Measurements from ENCODE around the gene ADRB2.

Gene ADRB2

GRCh38 chr5:148829248-148829594 lies 2.8 kb downstream of the ADRB2 start:
- Histone ChIP-seq H2AFZ (ENCODE audit: low read depth, low read length, severe bottlenecking) (no peak overlapping the region), H3K9ac (ENCODE audit: low read length) (no peak overlapping the region), H3K27me3 (ENCODE audit: low read length) (no peaks in the 10 kb centered on the region), H3K9me2 (replicated peaks; ENCODE audit: insufficient read depth, low read length) (no peaks in the 10 kb centered on the region), H3K79me2 (ENCODE audit: insufficient read depth, low read length) (no peaks in the 10 kb centered on the region), H3K4me3 (ENCODE audit: insufficient read depth, low read length, poor library complexity, severe bottlenecking) (no peak overlapping the region), H4K20me1 (ENCODE audit: low read depth, low read length) (no peaks in the 10 kb centered on the region), H3K9me3 (ENCODE audit: insufficient read depth, low read length) (no peaks in the 10 kb centered on the region), H3F3A (ENCODE audit: insufficient read depth) (no peaks in the 10 kb centered on the region), H3K27ac (ENCODE audit: low read depth, low read length) (no peak overlapping the region), H3K36me3 (ENCODE audit: low read length) (no peaks in the 10 kb centered on the region), H3K4me2 (ENCODE audit: low read depth, low read length, poor library complexity, severe bottlenecking) (no peak overlapping the region)
- TF ChIP-seq CTCF (IDR thresholded peaks at IDR 0.05; ENCODE audit: insufficient read depth, low read length, poor library complexity, severe bottlenecking) (no peak), EZH2phosphoT487 (conservative IDR thresholded peaks at IDR 0.05; ENCODE audit: low read length) (no peak)

GRCh38 chr5:148829734-148830133 lies 3.3 kb downstream of the ADRB2 start:
- no peaks in the 10 kb centered on the region for H3K27me3 ChIP-seq (ENCODE audit: low read length)

GRCh38 chr5:148830211-148830610 lies 3.8 kb downstream of the ADRB2 start:
- Histone ChIP-seq H3K9me2 (replicated peaks; ENCODE audit: insufficient read depth, low read length) (no peaks in the 10 kb centered on the region), H4K20me1 (ENCODE audit: low read depth, low read length) (no peaks in the 10 kb centered on the region), H3K27me3 (ENCODE audit: low read length) (no peaks in the 10 kb centered on the region), H3K27ac (ENCODE audit: low read depth, low read length) (no peak overlapping the region), H3K4me2 (ENCODE audit: low read depth, low read length, poor library complexity, severe bottlenecking) (no peak overlapping the region), H2AFZ (ENCODE audit: low read depth, low read length, severe bottlenecking) (no peak overlapping the region), H3K36me3 (ENCODE audit: low read length) (no peaks in the 10 kb centered on the region), H3K4me3 (ENCODE audit: insufficient read depth, low read length, poor library complexity, severe bottlenecking) (no peak overlapping the region), H3F3A (ENCODE audit: insufficient read depth) (no peaks in the 10 kb centered on the region), H3K79me2 (ENCODE audit: insufficient read depth, low read length) (no peaks in the 10 kb centered on the region), H3K9me3 (ENCODE audit: insufficient read depth, low read length) (no peaks in the 10 kb centered on the region), H3K9ac (ENCODE audit: low read length) (no peak overlapping the region)
- TF ChIP-seq CTCF (IDR thresholded peaks at IDR 0.05; ENCODE audit: insufficient read depth, low read length, poor library complexity, severe bottlenecking) (no peak), EZH2phosphoT487 (conservative IDR thresholded peaks at IDR 0.05; ENCODE audit: low read length) (no peak)

More at GRCh38 chr5:148829734-148830133, 3.3 kb downstream of the ADRB2 start:
- no peak overlapping the region for H3K27ac ChIP-seq (ENCODE audit: low read depth, low read length)
- no peaks in the 10 kb centered on the region for H3F3A ChIP-seq (ENCODE audit: insufficient read depth)
- no peaks in the 10 kb centered on the region for H3K9me2 ChIP-seq (replicated peaks; ENCODE audit: insufficient read depth, low read length)
- no peak overlapping the region for H3K4me3 ChIP-seq (ENCODE audit: insufficient read depth, low read length, poor library complexity, severe bottlenecking)
- no peaks in the 10 kb centered on the region for H4K20me1 ChIP-seq (ENCODE audit: low read depth, low read length)
- no peak overlapping the region for H3K9ac ChIP-seq (ENCODE audit: low read length)
- TF ChIP-seq CTCF (IDR thresholded peaks at IDR 0.05; ENCODE audit: insufficient read depth, low read length, poor library complexity, severe bottlenecking) (no peak), EZH2phosphoT487 (conservative IDR thresholded peaks at IDR 0.05; ENCODE audit: low read length) (no peak)
- no peaks in the 10 kb centered on the region for H3K9me3 ChIP-seq (ENCODE audit: insufficient read depth, low read length)
- no peaks in the 10 kb centered on the region for H3K36me3 ChIP-seq (ENCODE audit: low read length)
- no peak overlapping the region for H3K4me2 ChIP-seq (ENCODE audit: low read depth, low read length, poor library complexity, severe bottlenecking)
- no peak overlapping the region for H2AFZ ChIP-seq (ENCODE audit: low read depth, low read length, severe bottlenecking)
- no peaks in the 10 kb centered on the region for H3K79me2 ChIP-seq (ENCODE audit: insufficient read depth, low read length)
